C4-2B (cell line): Measurements from ENCODE around the gene TSR1.

ENCODE experiments used
- ZFX ChIP-seq: fragments of 450-650 bp; IDR thresholded peaks from 2 replicates; pipeline ENCODE4 v1.6.1; 2017
- TF ChIP-seq, protein P1 (sequence below): fragments of 450-650 bp; conservative IDR thresholded peaks from 2 replicates; pipeline ENCODE4 v1.5.1; 2017; ENCODE audit warnings: mild to moderate bottlenecking

DNA sequence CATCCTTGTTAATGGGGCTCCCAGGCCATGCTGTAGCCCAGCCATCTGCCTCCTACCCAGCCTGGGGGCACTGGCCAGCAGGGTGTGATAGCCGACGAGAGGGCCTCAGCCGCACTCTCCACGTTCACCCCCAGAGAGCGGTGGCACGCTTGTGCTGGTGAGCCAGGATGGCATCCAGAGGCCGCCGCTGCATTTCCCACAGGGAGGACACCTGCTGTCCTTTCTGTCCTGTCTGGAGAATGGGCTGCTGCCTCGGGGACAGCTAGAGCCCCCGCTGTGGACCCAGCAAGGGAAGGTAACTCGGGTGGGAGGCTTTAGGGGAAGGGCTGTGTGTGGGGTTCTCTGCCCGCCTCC lies 28.5 kb upstream of the TSR1 start:
- TF ChIP-seq, protein P1, sequence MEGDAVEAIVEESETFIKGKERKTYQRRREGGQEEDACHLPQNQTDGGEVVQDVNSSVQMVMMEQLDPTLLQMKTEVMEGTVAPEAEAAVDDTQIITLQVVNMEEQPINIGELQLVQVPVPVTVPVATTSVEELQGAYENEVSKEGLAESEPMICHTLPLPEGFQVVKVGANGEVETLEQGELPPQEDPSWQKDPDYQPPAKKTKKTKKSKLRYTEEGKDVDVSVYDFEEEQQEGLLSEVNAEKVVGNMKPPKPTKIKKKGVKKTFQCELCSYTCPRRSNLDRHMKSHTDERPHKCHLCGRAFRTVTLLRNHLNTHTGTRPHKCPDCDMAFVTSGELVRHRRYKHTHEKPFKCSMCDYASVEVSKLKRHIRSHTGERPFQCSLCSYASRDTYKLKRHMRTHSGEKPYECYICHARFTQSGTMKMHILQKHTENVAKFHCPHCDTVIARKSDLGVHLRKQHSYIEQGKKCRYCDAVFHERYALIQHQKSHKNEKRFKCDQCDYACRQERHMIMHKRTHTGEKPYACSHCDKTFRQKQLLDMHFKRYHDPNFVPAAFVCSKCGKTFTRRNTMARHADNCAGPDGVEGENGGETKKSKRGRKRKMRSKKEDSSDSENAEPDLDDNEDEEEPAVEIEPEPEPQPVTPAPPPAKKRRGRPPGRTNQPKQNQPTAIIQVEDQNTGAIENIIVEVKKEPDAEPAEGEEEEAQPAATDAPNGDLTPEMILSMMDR, result no peak
- TF ChIP-seq ZFX, result no peak
